KOPT-K1 (cell line): ENCODE results near the gene VAMP2.

ENCODE experiments used
- H3K27ac ChIP-seq: fragments of 200-600 bp; sonication (generic); 2 replicates; pipeline ENCODE4 v1.5.1; 2016; ENCODE audit warnings: antibody characterized with exemption, mild to moderate bottlenecking, low read depth, low read length; ENCODE audit not compliant: poor library complexity, severe bottlenecking
- H3K36me3 ChIP-seq: fragments of 200-600 bp; sonication (generic); 2 replicates; pipeline ENCODE4 v1.5.1; 2017; ENCODE audit warnings: antibody characterized with exemption, mild to moderate bottlenecking, low read length, moderate library complexity; ENCODE audit not compliant: insufficient read depth
- H3K9me3 ChIP-seq: fragments of 200-600 bp; sonication (generic); 2 replicates; pipeline ENCODE4 v1.5.1; 2017; ENCODE audit warnings: antibody characterized with exemption, low read length, mild to moderate bottlenecking; ENCODE audit not compliant: insufficient read depth, poor library complexity, severe bottlenecking

VAMP2 gene

GRCh38 chr17:8143581-8144400, 19.0 kb downstream of the VAMP2 start:
- peaks cover 88% of the 10 kb centered on the region for H3K36me3 ChIP-seq
- H3K9me3 ChIP-seq, result no peaks in the 10 kb centered on the region
- no peak overlapping the region for H3K27ac ChIP-seq

- Histone ChIP-seq H3K27ac (no peak overlapping the region), H3K9me3 (no peaks in the 10 kb centered on the region), H3K36me3 (peaks cover 81% of the 10 kb centered on the region)
Measured at GRCh38 chr17:8142887-8143580, 19.7 kb downstream of the VAMP2 start.

GRCh38 chr17:8142158-8142886, 20.4 kb downstream of the VAMP2 start:
- peaks cover 74% of the 10 kb centered on the region for H3K36me3 ChIP-seq
- H3K27ac ChIP-seq, result no peak overlapping the region
- H3K9me3 ChIP-seq, result no peaks in the 10 kb centered on the region

- peaks cover 68% of the 10 kb centered on the region for H3K36me3 ChIP-seq
- no peak overlapping the region for H3K27ac ChIP-seq
- H3K9me3 ChIP-seq, result no peaks in the 10 kb centered on the region
Measured at GRCh38 chr17:8141741-8142140, 21.0 kb downstream of the VAMP2 start.

GRCh38 chr17:8141045-8141444, 21.7 kb downstream of the VAMP2 start:
- H3K27ac ChIP-seq, result no peak overlapping the region
- H3K9me3 ChIP-seq, result no peaks in the 10 kb centered on the region
- H3K36me3 ChIP-seq, result peaks cover 61% of the 10 kb centered on the region

- H3K9me3 ChIP-seq, result no peaks in the 10 kb centered on the region
- H3K27ac ChIP-seq, result no peak overlapping the region
- H3K36me3 ChIP-seq, result peaks cover 54% of the 10 kb centered on the region
Measured at GRCh38 chr17:8140065-8141029, 22.4 kb downstream of the VAMP2 start.

- no peaks in the 10 kb centered on the region for H3K9me3 ChIP-seq
- H3K27ac ChIP-seq, result peak overlapping the region; percentile 57
- peaks cover 39% of the 10 kb centered on the region for H3K36me3 ChIP-seq
Measured at GRCh38 chr17:8138672-8139371, 23.9 kb downstream of the VAMP2 start.

- H3K9me3 ChIP-seq, result no peaks in the 10 kb centered on the region
- H3K36me3 ChIP-seq, result peaks cover 34% of the 10 kb centered on the region
- peak overlapping the region; percentile 57 for H3K27ac ChIP-seq
Measured at GRCh38 chr17:8138374-8138671, 24.4 kb downstream of the VAMP2 start.

- H3K36me3 ChIP-seq, result peaks cover 29% of the 10 kb centered on the region
- H3K27ac ChIP-seq, result peak overlapping the region; percentile 57
- H3K9me3 ChIP-seq, result no peaks in the 10 kb centered on the region
Measured at GRCh38 chr17:8137645-8138373, 24.9 kb downstream of the VAMP2 start.

GRCh38 chr17:8133941-8134340, 28.8 kb downstream of the VAMP2 start:
- Histone ChIP-seq H3K9me3 (no peaks in the 10 kb centered on the region), H3K36me3 (no peaks in the 10 kb centered on the region), H3K27ac (no peak overlapping the region)

GRCh38 chr17:8133399-8133798, 29.3 kb downstream of the VAMP2 start:
- H3K9me3 ChIP-seq, result no peaks in the 10 kb centered on the region
- H3K27ac ChIP-seq, result no peak overlapping the region
- H3K36me3 ChIP-seq, result no peaks in the 10 kb centered on the region

- Histone ChIP-seq H3K9me3 (no peaks in the 10 kb centered on the region), H3K27ac (no peak overlapping the region), H3K36me3 (no peaks in the 10 kb centered on the region)
Measured at GRCh38 chr17:8131844-8132441, 30.8 kb downstream of the VAMP2 start.

GRCh38 chr17:8128125-8128784, 34.5 kb downstream of the VAMP2 start:
- no peaks in the 10 kb centered on the region for H3K36me3 ChIP-seq
- H3K27ac ChIP-seq, result no peak overlapping the region
- H3K9me3 ChIP-seq, result no peaks in the 10 kb centered on the region
